K562 (cell line): Measurements from ENCODE around the gene DNAJB11.

Experiments
- AFF4 ChIP-seq: sonication (generic); formaldehyde crosslinking; IDR thresholded peaks from 2 replicates; pipeline ENCODE4 v1.8.0; 2023; ENCODE audit warnings: mild to moderate bottlenecking, missing genetic modification reagents
- LARP7 ChIP-seq: fragments of 450-650 bp; IDR thresholded peaks from 2 replicates; pipeline ENCODE4 v1.6.1; 2016
- NELFE ChIP-seq: IDR thresholded peaks from 2 replicates; pipeline ENCODE4 v1.6.1; 2011; ENCODE audit warnings: mild to moderate bottlenecking; ENCODE audit not compliant: insufficient read depth, insufficient read length
- POLR2A ChIP-seq: fragments of 450-650 bp; conservative IDR thresholded peaks from 2 replicates; pipeline ENCODE4 v1.6.1; 2016
- TSC22D4 ChIP-seq: fragments of 450-650 bp; IDR thresholded peaks from 2 replicates; pipeline ENCODE4 v1.6.1; 2016; ENCODE audit warnings: missing genetic modification characterization, missing biosample characterization, control low read depth
- XRCC3 ChIP-seq: fragments of 450-650 bp; IDR thresholded peaks from 2 replicates; pipeline ENCODE4 v1.6.1; 2017; ENCODE audit warnings: mild to moderate bottlenecking, moderate library complexity

GRCh38 chr3:186523022-186523421 is 47.5 kb upstream of the DNAJB11 start:
- TF ChIP-seq XRCC3 (no peak), AFF4 (CRISPR knock-in tag) (no peak), TSC22D4 (tag) (no peak), NELFE (no peak), LARP7 (no peak), POLR2A (no peak)
